HepG2 (cell line): ENCODE data around the gene TCAP. TPM values are rescaled to one million over a fixed set of nuclear protein-coding genes. Genes with fewer than 3 reads are reported as not detected.

Source experiments
- GTF2F1 ChIP-seq: fragments of 150-350 bp; IDR thresholded peaks from 2 replicates; pipeline ENCODE4 v1.6.1; 2014; ENCODE audit warnings: low read length
- HOXA9 ChIP-seq: sonication (generic); formaldehyde crosslinking; IDR thresholded peaks from 2 replicates; pipeline ENCODE4 v1.8.1; 2022; ENCODE audit warnings: missing genetic modification reagents, mild to moderate bottlenecking, moderate library complexity, borderline replicate concordance
- NCOA1 ChIP-seq: sonication (generic); formaldehyde crosslinking; IDR thresholded peaks from 2 replicates; pipeline ENCODE4 v1.9.0; 2021; ENCODE audit warnings: missing genetic modification reagents
- NPAS2 ChIP-seq: sonication (generic); formaldehyde crosslinking; IDR thresholded peaks from 2 replicates; pipeline ENCODE4 v1.8.0; 2022; ENCODE audit warnings: mild to moderate bottlenecking, missing genetic modification reagents, borderline replicate concordance
- NR2C2 ChIP-seq: sonication (generic); formaldehyde crosslinking; IDR thresholded peaks from 2 replicates; pipeline ENCODE4 v1.4.0; 2020; ENCODE audit warnings: missing genetic modification reagents, mild to moderate bottlenecking, moderate library complexity, borderline replicate concordance
- PHF20 ChIP-seq: sonication (generic); formaldehyde crosslinking; IDR thresholded peaks from 2 replicates; pipeline ENCODE4 v1.5.0; 2020; ENCODE audit warnings: mild to moderate bottlenecking, missing genetic modification reagents
- SOX13 ChIP-seq, 3 experiments: fragments of 450-650 bp in 1 of 3; sonication (generic) in 1 of 3; formaldehyde crosslinking in 1 of 3; IDR thresholded peaks in 2 of 3; conservative IDR thresholded peaks in 1 of 3; 2 replicates each; pipeline versions ENCODE4 v1.5.0 to v1.6.1; 2016 to 2020; ENCODE audit warnings: antibody characterized with exemption in 1 of 3, mild to moderate bottlenecking in 1 of 3, missing compliant biosample characterization in 1 of 3, missing genetic modification reagents in 1 of 3, moderate library complexity in 1 of 3
- TCF7 ChIP-seq: sonication (generic); IDR thresholded peaks from 2 replicates; pipeline ENCODE4 v1.6.1; 2016; ENCODE audit warnings: antibody characterized with exemption, low read depth
- ZNF10 ChIP-seq: sonication (generic); formaldehyde crosslinking; IDR thresholded peaks from 2 replicates; pipeline ENCODE4 v1.4.0; 2020; ENCODE audit warnings: mild to moderate bottlenecking, low read depth, missing genetic modification reagents, borderline replicate concordance
- ZNF329 ChIP-seq: sonication (generic); formaldehyde crosslinking; IDR thresholded peaks from 2 replicates; pipeline ENCODE4 v1.9.0; 2021; ENCODE audit warnings: low read depth, mild to moderate bottlenecking, missing genetic modification reagents
- ZNF333 ChIP-seq: sonication (generic); formaldehyde crosslinking; IDR thresholded peaks from 2 replicates; pipeline ENCODE4 v1.4.0; 2020; ENCODE audit warnings: mild to moderate bottlenecking, missing genetic modification reagents, borderline replicate concordance
- ZNF451 ChIP-seq: sonication (generic); formaldehyde crosslinking; IDR thresholded peaks from 2 replicates; pipeline ENCODE4 v1.5.0; 2020; ENCODE audit warnings: mild to moderate bottlenecking, missing genetic modification reagents
- ZNF720 ChIP-seq: sonication (generic); formaldehyde crosslinking; IDR thresholded peaks from 2 replicates; pipeline ENCODE4 v1.4.0; 2020; ENCODE audit warnings: missing genetic modification reagents
- polyA plus RNA-seq, 8 experiments: library from polyadenylated mRNA; depleted of rRNA in 3 of 8; stranded (reverse) in 7 of 8; unstranded in 1 of 8; fragments of >200 nt; fragmentation: Illumina TruSeq in 4 of 8; extraction: Trizol in 4 of 8; gene quantifications; 2 replicates each; pipeline versions ENCODE4 v1.2.1 to v1.2.3, GENCODE V29; 2011 to 2016; ENCODE audit warnings: low read depth in 4 of 8, missing spikeins in 1 of 8, mixed read lengths in 1 of 8; ENCODE audit not compliant: insufficient read depth in 1 of 8
- total RNA-seq, 5 experiments: library from RNA; depleted of rRNA; stranded (reverse); fragments of >200 nt; fragmentation: Illumina TruSeq; extraction: Trizol; gene quantifications; 2 replicates each; pipeline ENCODE4 v1.2.3, GENCODE V29; 2016; ENCODE audit warnings: low read depth in 1 of 5
- TF ChIP-seq, protein P1 (sequence below): sonication (generic); formaldehyde crosslinking; IDR thresholded peaks from 2 replicates; pipeline ENCODE4 v1.8.0; 2022; ENCODE audit warnings: mild to moderate bottlenecking, missing genetic modification reagents, borderline replicate concordance
- TF ChIP-seq, protein P2 (sequence below): IDR thresholded peaks from 2 replicates; pipeline ENCODE4 v1.6.1; 2016; ENCODE audit warnings: low read depth
- TF ChIP-seq, protein P3 (sequence below): sonication (generic); formaldehyde crosslinking; IDR thresholded peaks from 2 replicates; pipeline ENCODE4 v1.5.0; 2020; ENCODE audit warnings: mild to moderate bottlenecking, missing genetic modification reagents, moderate library complexity
- TF ChIP-seq, protein P4 (sequence below): IDR thresholded peaks from 2 replicates; pipeline ENCODE4 v1.6.1; 2016; ENCODE audit warnings: low read depth, control low read depth
- TF ChIP-seq, protein P5 (sequence below), 2 experiments: sonication (generic) in 1 of 2; formaldehyde crosslinking in 1 of 2; IDR thresholded peaks; 2 replicates each; pipeline versions ENCODE4 v1.4.0 to v1.6.1; 2018 to 2020; ENCODE audit warnings: missing genetic modification reagents in 2 of 2, borderline replicate concordance in 1 of 2, low read depth in 1 of 2, mild to moderate bottlenecking in 1 of 2, missing biosample characterization in 1 of 2

Gene TCAP
- total and polyA plus RNA-seq, 2 of the 13 experiments (the other 11 are each of a cell fraction or from before 2014, with no cell fraction given) = 0.24 to 0.65 TPM

DNA sequence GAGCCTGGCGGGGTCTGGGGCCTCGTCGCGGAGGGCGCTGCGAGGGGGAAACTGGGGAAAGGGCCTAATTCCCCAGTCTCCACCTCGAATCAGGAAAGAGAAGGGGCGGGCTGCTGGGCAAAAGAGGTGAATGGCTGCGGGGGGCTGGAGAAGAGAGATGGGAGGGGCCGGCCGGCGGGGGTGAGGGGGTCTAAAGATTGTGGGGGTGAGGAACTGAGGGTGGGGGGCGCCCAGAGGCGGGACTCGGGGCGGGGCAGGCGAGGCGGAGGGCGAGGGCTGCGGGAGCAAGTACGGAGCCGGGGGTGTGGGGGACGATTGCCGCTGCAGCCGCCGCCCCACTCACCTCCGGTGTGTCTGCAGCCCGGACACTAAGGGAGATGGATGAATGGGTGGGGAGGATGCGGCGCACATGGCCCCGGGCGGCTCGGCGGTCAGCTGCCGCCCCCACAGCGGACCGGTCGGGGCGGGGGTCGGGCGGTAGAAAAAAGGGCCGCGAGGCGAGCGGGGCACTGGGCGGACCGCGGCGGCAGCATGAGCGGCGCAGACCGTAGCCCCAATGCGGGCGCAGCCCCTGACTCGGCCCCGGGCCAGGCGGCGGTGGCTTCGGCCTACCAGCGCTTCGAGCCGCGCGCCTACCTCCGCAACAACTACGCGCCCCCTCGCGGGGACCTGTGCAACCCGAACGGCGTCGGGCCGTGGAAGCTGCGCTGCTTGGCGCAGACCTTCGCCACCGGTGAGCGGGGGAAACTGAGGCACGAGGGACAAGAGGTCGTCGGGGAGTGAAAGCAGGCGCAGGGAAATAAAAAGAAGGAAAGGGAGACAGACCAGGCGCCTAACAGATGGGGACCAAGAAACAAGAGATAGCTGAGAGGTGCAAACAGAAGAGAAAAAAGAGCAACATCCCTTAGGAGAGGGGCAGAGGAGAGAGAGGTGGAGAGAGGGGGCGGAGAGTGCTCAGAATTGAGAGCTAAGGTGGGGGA, 3.1 kb downstream of the TCAP start, which contains the start of gene PNMT (continued):
- TF ChIP-seq TCF7 = no peak
- TF ChIP-seq, protein P1, sequence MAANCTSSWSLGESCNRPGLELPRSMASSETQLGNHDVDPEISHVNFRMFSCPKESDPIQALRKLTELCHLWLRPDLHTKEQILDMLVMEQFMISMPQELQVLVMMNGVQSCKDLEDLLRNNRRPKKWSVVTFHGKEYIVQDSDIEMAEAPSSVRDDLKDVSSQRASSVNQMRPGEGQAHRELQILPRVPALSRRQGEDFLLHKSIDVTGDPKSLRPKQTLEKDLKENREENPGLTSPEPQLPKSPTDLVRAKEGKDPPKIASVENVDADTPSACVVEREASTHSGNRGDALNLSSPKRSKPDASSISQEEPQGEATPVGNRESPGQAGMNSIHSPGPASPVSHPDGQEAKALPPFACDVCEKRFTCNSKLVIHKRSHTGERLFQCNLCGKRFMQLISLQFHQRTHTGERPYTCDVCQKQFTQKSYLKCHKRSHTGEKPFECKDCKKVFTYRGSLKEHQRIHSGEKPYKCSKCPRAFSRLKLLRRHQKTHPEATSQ (CRISPR knock-in tag) = no peak
- TF ChIP-seq NR2C2 = peak; percentile 63
- TF ChIP-seq NCOA1 (CRISPR knock-in tag) = no peak
- TF ChIP-seq, protein P2, sequence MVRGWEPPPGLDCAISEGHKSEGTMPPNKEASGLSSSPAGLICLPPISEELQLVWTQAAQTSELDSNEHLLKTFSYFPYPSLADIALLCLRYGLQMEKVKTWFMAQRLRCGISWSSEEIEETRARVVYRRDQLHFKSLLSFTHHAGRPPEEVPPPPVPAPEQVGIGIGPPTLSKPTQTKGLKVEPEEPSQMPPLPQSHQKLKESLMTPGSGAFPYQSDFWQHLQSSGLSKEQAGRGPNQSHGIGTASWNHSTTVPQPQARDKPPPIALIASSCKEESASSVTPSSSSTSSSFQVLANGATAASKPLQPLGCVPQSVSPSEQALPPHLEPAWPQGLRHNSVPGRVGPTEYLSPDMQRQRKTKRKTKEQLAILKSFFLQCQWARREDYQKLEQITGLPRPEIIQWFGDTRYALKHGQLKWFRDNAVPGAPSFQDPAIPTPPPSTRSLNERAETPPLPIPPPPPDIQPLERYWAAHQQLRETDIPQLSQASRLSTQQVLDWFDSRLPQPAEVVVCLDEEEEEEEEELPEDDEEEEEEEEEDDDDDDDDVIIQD (CRISPR knock-in tag) = 0 out of 2 replicates have a peak, but pooled peaks have one; percentile 21
- no peak for TF ChIP-seq GTF2F1
- no peak for TF ChIP-seq SOX13 (IDR thresholded peaks at IDR 0.05)
- TF ChIP-seq SOX13 (CRISPR knock-in tag; conservative IDR thresholded peaks at IDR 0.05 in 1 of 2, IDR thresholded peaks at IDR 0.05 in 1 of 2) = 0 out of 4 replicates have a peak, but pooled peaks of 1 of the 2 experiments have one; percentile 23
- TF ChIP-seq ZNF329 (CRISPR knock-in tag) = peak; percentile 86
- TF ChIP-seq, protein P3, sequence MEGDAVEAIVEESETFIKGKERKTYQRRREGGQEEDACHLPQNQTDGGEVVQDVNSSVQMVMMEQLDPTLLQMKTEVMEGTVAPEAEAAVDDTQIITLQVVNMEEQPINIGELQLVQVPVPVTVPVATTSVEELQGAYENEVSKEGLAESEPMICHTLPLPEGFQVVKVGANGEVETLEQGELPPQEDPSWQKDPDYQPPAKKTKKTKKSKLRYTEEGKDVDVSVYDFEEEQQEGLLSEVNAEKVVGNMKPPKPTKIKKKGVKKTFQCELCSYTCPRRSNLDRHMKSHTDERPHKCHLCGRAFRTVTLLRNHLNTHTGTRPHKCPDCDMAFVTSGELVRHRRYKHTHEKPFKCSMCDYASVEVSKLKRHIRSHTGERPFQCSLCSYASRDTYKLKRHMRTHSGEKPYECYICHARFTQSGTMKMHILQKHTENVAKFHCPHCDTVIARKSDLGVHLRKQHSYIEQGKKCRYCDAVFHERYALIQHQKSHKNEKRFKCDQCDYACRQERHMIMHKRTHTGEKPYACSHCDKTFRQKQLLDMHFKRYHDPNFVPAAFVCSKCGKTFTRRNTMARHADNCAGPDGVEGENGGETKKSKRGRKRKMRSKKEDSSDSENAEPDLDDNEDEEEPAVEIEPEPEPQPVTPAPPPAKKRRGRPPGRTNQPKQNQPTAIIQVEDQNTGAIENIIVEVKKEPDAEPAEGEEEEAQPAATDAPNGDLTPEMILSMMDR (CRISPR knock-in tag) = peak; percentile 94
- TF ChIP-seq ZNF720 = no peak
- TF ChIP-seq ZNF10 (CRISPR knock-in tag) = no peak
- TF ChIP-seq NPAS2 (CRISPR knock-in tag) = no peak
- peak; percentile 64; the same call in 1 of the 2 replicates for TF ChIP-seq HOXA9
- 0 out of 2 replicates have a peak, but pooled peaks have one; percentile 13 for TF ChIP-seq PHF20 (CRISPR knock-in tag)
- TF ChIP-seq ZNF333 (CRISPR knock-in tag) = no peak
- TF ChIP-seq, protein P4, sequence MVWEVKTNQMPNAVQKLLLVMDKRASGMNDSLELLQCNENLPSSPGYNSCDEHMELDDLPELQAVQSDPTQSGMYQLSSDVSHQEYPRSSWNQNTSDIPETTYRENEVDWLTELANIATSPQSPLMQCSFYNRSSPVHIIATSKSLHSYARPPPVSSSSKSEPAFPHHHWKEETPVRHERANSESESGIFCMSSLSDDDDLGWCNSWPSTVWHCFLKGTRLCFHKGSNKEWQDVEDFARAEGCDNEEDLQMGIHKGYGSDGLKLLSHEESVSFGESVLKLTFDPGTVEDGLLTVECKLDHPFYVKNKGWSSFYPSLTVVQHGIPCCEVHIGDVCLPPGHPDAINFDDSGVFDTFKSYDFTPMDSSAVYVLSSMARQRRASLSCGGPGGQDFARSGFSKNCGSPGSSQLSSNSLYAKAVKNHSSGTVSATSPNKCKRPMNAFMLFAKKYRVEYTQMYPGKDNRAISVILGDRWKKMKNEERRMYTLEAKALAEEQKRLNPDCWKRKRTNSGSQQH = peak; percentile 84
- TF ChIP-seq, protein P5, sequence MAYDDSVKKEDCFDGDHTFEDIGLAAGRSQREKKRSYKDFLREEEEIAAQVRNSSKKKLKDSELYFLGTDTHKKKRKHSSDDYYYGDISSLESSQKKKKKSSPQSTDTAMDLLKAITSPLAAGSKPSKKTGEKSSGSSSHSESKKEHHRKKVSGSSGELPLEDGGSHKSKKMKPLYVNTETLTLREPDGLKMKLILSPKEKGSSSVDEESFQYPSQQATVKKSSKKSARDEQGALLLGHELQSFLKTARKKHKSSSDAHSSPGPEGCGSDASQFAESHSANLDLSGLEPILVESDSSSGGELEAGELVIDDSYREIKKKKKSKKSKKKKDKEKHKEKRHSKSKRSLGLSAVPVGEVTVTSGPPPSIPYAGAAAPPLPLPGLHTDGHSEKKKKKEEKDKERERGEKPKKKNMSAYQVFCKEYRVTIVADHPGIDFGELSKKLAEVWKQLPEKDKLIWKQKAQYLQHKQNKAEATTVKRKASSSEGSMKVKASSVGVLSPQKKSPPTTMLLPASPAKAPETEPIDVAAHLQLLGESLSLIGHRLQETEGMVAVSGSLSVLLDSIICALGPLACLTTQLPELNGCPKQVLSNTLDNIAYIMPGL (CRISPR knock-in tag; IDR thresholded peaks at IDR 0.05; ENCODE audit: borderline replicate concordance in 1 of 2, low read depth in 1 of 2) = peak; percentile 97 to 99
- peak; percentile 74; the same call in 1 of the 2 replicates for TF ChIP-seq ZNF451 (CRISPR knock-in tag)
